NCI-H146 treated with DMSO at 0.1 percent for 48 hours (cell line): ENCODE measurements around the gene SPTLC1.

Experiments used
- DNase-seq: peaks from one replicate; lab custom pipeline; 2025; ENCODE audit not compliant: unreplicated experiment; lab: John Stamatoyannopoulos, UW

The SPTLC1 gene

GRCh38 chr9:91992461-91993041, 122.7 kb downstream of the SPTLC1 start:
- DNase-seq = no peak

- no peak for DNase-seq
Observed at GRCh38 chr9:91991721-91992341, 123.4 kb downstream of the SPTLC1 start.

GRCh38 chr9:91986248-91986647, 129.0 kb downstream of the SPTLC1 start:
- no peak for DNase-seq

- no peak for DNase-seq
Observed at GRCh38 chr9:91985692-91986091, 129.5 kb downstream of the SPTLC1 start.
